ENCODE data around the gene STAC2.

DNA sequence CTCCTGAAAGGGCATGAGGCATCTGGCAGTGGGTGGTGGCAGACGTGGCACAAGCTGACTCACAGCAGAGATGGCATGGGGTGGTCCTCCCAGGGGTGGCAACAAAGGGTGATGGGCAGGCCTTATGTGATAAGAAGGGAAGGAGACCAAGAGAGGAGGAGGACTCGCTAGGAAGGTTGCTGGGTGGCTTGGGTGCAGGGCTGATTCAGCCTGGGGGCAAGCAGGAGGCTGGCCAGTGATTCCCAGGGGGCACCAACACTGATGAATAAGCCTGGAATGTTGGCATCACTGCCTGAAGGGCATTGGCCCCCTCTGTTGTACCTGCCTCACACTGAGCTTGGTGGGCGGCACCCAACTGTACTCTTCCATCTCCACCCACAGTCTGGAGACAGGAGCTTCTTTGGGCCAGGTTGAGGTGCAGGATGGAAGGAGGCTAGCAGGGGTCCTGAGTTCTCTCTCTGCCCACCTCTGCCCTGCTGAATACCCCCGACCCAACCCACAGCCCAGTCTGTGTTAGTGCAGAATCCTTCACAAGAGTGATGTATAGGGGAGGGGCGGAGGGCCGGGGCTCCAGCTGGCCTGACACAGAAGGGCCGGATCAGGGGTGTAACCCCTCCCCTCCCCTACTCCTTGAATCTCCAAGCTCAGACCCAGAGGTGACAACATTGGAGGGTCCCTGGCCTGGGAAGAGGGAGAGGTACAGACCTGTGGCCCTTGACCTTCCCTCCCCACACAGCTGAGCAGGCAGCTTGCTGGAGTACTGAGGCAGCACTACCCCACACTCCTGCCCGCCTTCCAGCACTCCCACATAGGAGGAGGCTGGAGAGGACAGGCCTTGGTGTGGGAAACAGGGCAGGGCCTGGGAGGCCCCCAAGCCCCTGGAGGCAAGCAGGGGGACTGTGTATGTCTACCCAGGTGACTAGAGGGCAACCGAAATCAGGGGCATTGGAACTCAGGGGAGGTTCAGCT, 2.6 kb downstream of the STAC2 start:
- TF ChIP-seq POLR2A (IDR thresholded peaks at IDR 0.05) = no peak
- no peak for TF ChIP-seq CTCF (IDR thresholded peaks at IDR 0.05)

All from Peyer's patch (tissue), 4 donors.